Endothelial cell of umbilical vein (primary cell): Measurements from ENCODE around the gene GPR135. TPM values are rescaled to one million over a fixed set of nuclear protein-coding genes. Genes with fewer than 3 reads are reported as not detected.

Experiments used
- BruUV-seq: library from RNA; stranded (reverse); fragments of 400-500 nt; replicated peaks from 2 replicates; lab custom pipeline; 2021; lab: Mats Ljungman, UMichigan
- CTCF ChIA-PET: fragments of 300-600, 350-600 bp; sonication (Branson Sonifier 250); formaldehyde crosslinking; loops from one replicate; lab custom pipeline; 2021; ENCODE audit warnings: antibody characterized with exemption, inconsistent platforms; lab: Charles Lee
- POLR2A ChIA-PET: fragments of 300-600, 350-600 bp; sonication (Branson Sonifier 250); formaldehyde crosslinking; loops from one replicate; lab custom pipeline; 2021; ENCODE audit warnings: antibody characterized with exemption, inconsistent platforms; lab: Charles Lee
- DNase-seq: peaks from one replicate; pipeline ENCODE4 v3.0.0-alpha.2; 2011; ENCODE audit warnings: low read depth, low spot score
- FAIRE-seq: peaks from 2 replicates; lab custom pipeline; 2011; peaks lifted over from hg19 to GRCh38; lab: Jason Lieb, UNC
- H2AFZ ChIP-seq: 2 replicates; pipeline ENCODE4 v1.6.0; 2012; ENCODE audit warnings: low read depth, low read length, control low read depth, inconsistent platforms
- H3K27ac ChIP-seq: 2 replicates; pipeline ENCODE4 v1.5.1; 2011; ENCODE audit warnings: low read depth, mild to moderate bottlenecking, control low read depth, low read length, moderate library complexity; ENCODE audit not compliant: insufficient read depth
- H3K27me3 ChIP-seq, 2 experiments: 2 replicates each; pipeline versions ENCODE4 v1.6.0 to v1.6.1; 2011; ENCODE audit warnings: low read length in 2 of 2, mixed read lengths in 1 of 2; ENCODE audit not compliant: control insufficient read depth in 2 of 2, insufficient read depth in 2 of 2
- H3K36me3 ChIP-seq, 2 experiments: 2 replicates in 1 of 2; 3 replicates in 1 of 2; pipeline ENCODE4 v1.5.1; 2011; ENCODE audit warnings: low read length in 2 of 2, mild to moderate bottlenecking in 1 of 2, moderate library complexity in 1 of 2; ENCODE audit not compliant: control insufficient read depth in 2 of 2, insufficient read depth in 2 of 2; ENCODE audit errors: extremely low read depth in 1 of 2
- H3K4me1 ChIP-seq: 3 replicates; pipeline ENCODE4 v1.5.1; 2011; ENCODE audit warnings: mild to moderate bottlenecking, low read length; ENCODE audit not compliant: control insufficient read depth, insufficient read depth; ENCODE audit errors: extremely low read depth
- H3K4me2 ChIP-seq: 2 replicates; pipeline ENCODE4 v1.6.1; 2011; ENCODE audit warnings: low read length, control low read depth, mixed read lengths; ENCODE audit not compliant: insufficient read depth
- H3K4me3 ChIP-seq, 3 experiments: fragments of 200-600 bp in 1 of 3; sonication (generic), shearing (Covaris generic) in 1 of 3; replicated peaks in 1 of 3; 2 replicates each; pipeline ENCODE4 v1.5.1; 2011 to 2016; ENCODE audit warnings: control low read depth in 3 of 3, low read length in 3 of 3, mild to moderate bottlenecking in 2 of 3, inconsistent platforms in 1 of 3, low read depth in 1 of 3, moderate library complexity in 1 of 3; ENCODE audit not compliant: insufficient read depth in 1 of 3
- H3K79me2 ChIP-seq: 2 replicates; pipeline ENCODE4 v1.6.0; 2012; ENCODE audit warnings: low read length, inconsistent platforms; ENCODE audit not compliant: control insufficient read depth, insufficient read depth
- H3K9ac ChIP-seq: replicated peaks from 2 replicates; pipeline ENCODE3; 2011; ENCODE audit warnings: low read length, control low read depth; ENCODE audit not compliant: insufficient read depth; ENCODE audit errors: extremely low read depth
- H3K9me1 ChIP-seq: replicated peaks from 3 replicates; pipeline ENCODE4 v1.6.0; 2011; ENCODE audit warnings: mild to moderate bottlenecking, low read length; ENCODE audit not compliant: control insufficient read depth, insufficient read depth; ENCODE audit errors: extremely low read depth
- H3K9me3 ChIP-seq: replicated peaks from 2 replicates; pipeline ENCODE4 v1.5.1; 2012; ENCODE audit warnings: low read length, inconsistent platforms; ENCODE audit not compliant: control insufficient read depth, insufficient read depth
- H4K20me1 ChIP-seq: replicated peaks from 2 replicates; pipeline ENCODE3; 2011; ENCODE audit warnings: mild to moderate bottlenecking, low read length; ENCODE audit not compliant: control insufficient read depth, insufficient read depth; ENCODE audit errors: extremely low read depth
- EZH2 ChIP-seq: IDR thresholded peaks from 2 replicates; pipeline ENCODE4 v1.6.1; 2012; ENCODE audit warnings: borderline replicate concordance, low read depth, mild to moderate bottlenecking, moderate library complexity, low read length, inconsistent platforms; ENCODE audit not compliant: severe bottlenecking
- FOS ChIP-seq: IDR thresholded peaks from 2 replicates; pipeline ENCODE4 v1.6.1; 2011; ENCODE audit warnings: mild to moderate bottlenecking, low read length, moderate library complexity, borderline replicate concordance; ENCODE audit not compliant: insufficient read depth
- GATA2 ChIP-seq: IDR thresholded peaks from 2 replicates; pipeline ENCODE4 v1.7.0; 2011; ENCODE audit warnings: low read depth, mild to moderate bottlenecking, moderate library complexity, mixed read lengths, low read length; ENCODE audit not compliant: insufficient read length, insufficient read depth
- JUN ChIP-seq: IDR thresholded peaks from 2 replicates; pipeline ENCODE4 v1.6.1; 2011; ENCODE audit warnings: borderline replicate concordance, low read depth; ENCODE audit not compliant: insufficient read length, insufficient read depth
- MAX ChIP-seq: IDR thresholded peaks from 2 replicates; pipeline ENCODE4 v1.6.1; 2011; ENCODE audit not compliant: insufficient read depth, insufficient read length
- MYC ChIP-seq: IDR thresholded peaks from one replicate; pipeline ENCODE4 v1.6.1; 2011; ENCODE audit warnings: mild to moderate bottlenecking, low read depth, low read length
- POLR2A ChIP-seq: IDR thresholded peaks from 2 replicates; pipeline ENCODE4 v1.6.1; 2012; ENCODE audit warnings: low read depth, mild to moderate bottlenecking, control low read depth, low read length
- POLR2AphosphoS5 ChIP-seq: IDR thresholded peaks from 2 replicates; pipeline ENCODE4 v1.6.1; 2012; ENCODE audit warnings: low read depth, mild to moderate bottlenecking, control low read depth, low read length, moderate library complexity; ENCODE audit not compliant: insufficient read depth
- dilution Hi-C: fragments of 300-500 bp; cut with MboI; formaldehyde crosslinking; loops from one replicate; pipeline ENCODE4 v1.15.0; 2019; ENCODE audit warnings: low sequenced_read_pairs; ENCODE audit not compliant: extremely low pct_ligation_motif_present
- intact Hi-C: fragments of 100-400 bp; cut with micrococcal nuclease; formaldehyde crosslinking; loops from one replicate; pipeline ENCODE4 v1.10.0; 2022
- polyA plus RNA-seq, 4 experiments: library from polyadenylated mRNA; depleted of rRNA in 3 of 4; stranded (reverse) in 3 of 4; unstranded in 1 of 4; fragments of >200 nt; gene quantifications; 2 replicates each; pipeline versions ENCODE4 v1.2.1 to v1.2.3, GENCODE V29; 2011 to 2012; ENCODE audit warnings: missing spikeins in 1 of 4
- total RNA-seq: library from RNA; stranded (reverse); gene quantifications from 2 replicates; pipeline ENCODE4 v1.2.3, GENCODE V29; 2021
- TF ChIP-seq, protein P1 (sequence below), 2 donors: IDR thresholded peaks; 1 replicate in 1 of 2; 2 replicates in 1 of 2; pipeline ENCODE4 v1.5.1; 2011; ENCODE audit warnings: low read length in 2 of 2, mild to moderate bottlenecking in 2 of 2, moderate library complexity in 2 of 2, control low read depth in 1 of 2, inconsistent platforms in 1 of 2, low read depth in 1 of 2; ENCODE audit not compliant: insufficient read depth in 1 of 2; ENCODE audit errors: extremely low read depth in 1 of 2

The GPR135 gene
- total and polyA plus RNA-seq, 2 donors (not counting 3 experiments of a cell fraction or from before 2014, with no cell fraction given) = 0.80 to 3.4 TPM

- intact Hi-C loops (no loop called here), dilution Hi-C loops (no loop called here)
- no peak for TF ChIP-seq GATA2
- no peak for TF ChIP-seq FOS
- TF ChIP-seq, protein P1, sequence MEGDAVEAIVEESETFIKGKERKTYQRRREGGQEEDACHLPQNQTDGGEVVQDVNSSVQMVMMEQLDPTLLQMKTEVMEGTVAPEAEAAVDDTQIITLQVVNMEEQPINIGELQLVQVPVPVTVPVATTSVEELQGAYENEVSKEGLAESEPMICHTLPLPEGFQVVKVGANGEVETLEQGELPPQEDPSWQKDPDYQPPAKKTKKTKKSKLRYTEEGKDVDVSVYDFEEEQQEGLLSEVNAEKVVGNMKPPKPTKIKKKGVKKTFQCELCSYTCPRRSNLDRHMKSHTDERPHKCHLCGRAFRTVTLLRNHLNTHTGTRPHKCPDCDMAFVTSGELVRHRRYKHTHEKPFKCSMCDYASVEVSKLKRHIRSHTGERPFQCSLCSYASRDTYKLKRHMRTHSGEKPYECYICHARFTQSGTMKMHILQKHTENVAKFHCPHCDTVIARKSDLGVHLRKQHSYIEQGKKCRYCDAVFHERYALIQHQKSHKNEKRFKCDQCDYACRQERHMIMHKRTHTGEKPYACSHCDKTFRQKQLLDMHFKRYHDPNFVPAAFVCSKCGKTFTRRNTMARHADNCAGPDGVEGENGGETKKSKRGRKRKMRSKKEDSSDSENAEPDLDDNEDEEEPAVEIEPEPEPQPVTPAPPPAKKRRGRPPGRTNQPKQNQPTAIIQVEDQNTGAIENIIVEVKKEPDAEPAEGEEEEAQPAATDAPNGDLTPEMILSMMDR (IDR thresholded peaks at IDR 0.05; ENCODE audit: extremely low read depth in 1 of 2, insufficient read depth in 1 of 2, low read depth in 1 of 2, low read length in 2 of 2) = no peak
- TF ChIP-seq POLR2A = no peak
- no peak for TF ChIP-seq POLR2AphosphoS5
- no peak for TF ChIP-seq JUN
- Histone ChIP-seq H2AFZ (no peak overlapping the region), H3K9ac (no peak overlapping the region), H3K9me3 (no peaks in the 10 kb centered on the region), H3K4me1 (peaks cover 4% of the 10 kb centered on the region), H3K79me2 (no peaks in the 10 kb centered on the region), H3K27me3 (no peaks in the 10 kb centered on the region), H4K20me1 (no peaks in the 10 kb centered on the region), H3K27ac (no peak overlapping the region), H3K36me3 (no peaks in the 10 kb centered on the region), H3K4me2 (no peak overlapping the region), H3K9me1 (no peaks in the 10 kb centered on the region), H3K4me3 (no peak overlapping the region)
- FAIRE-seq (no peak), DNase-seq (no peak)
- POLR2A ChIA-PET = no interaction called here
- no TSS peak for BruUV-seq
- CTCF ChIA-PET = no interaction called here
These were observed 9.8 kb downstream of the GPR135 start for GRCh38 chr14:59455411-59455810.

DNA sequence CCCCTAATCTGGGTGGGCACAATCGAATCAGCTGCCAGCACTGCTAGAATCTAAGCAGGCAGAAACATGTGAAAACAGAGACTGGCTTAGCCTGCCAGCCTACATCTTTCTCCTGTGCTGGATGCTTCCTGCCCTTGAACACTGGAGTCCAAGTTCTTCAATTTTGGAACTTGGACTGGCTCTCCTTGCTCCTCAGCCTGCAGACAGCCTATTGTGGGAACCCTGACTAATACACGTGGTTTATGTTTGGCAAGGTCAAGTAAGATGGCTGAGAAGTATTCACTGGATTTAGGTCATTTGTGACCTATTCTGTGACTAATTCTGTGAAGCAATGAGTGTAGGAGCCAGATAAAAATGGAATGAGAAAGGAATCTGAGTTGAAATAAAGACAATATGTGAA lies 11.0 kb downstream of the GPR135 start:
- no peaks in the 10 kb centered on the region for H3K79me2 ChIP-seq
- H3K4me3 ChIP-seq = no peak overlapping the region
- TF ChIP-seq, protein P1 (IDR thresholded peaks at IDR 0.05; ENCODE audit: extremely low read depth in 1 of 2, insufficient read depth in 1 of 2, low read depth in 1 of 2, low read length in 2 of 2) = no peak
- no peak for TF ChIP-seq MAX
- TF ChIP-seq MYC = no peak
- no peak for TF ChIP-seq GATA2
- no peak for TF ChIP-seq POLR2AphosphoS5
- no peak for TF ChIP-seq POLR2A
- TF ChIP-seq FOS = peak; percentile 14
- TF ChIP-seq JUN = peak; percentile 14
- no peak for TF ChIP-seq EZH2
- no peaks in the 10 kb centered on the region for H3K9me3 ChIP-seq
- peak; percentile 18 for FAIRE-seq
- DNase-seq = peak; percentile 50
- BruUV-seq = no TSS peak
- POLR2A ChIA-PET = no interaction called here
- no peak overlapping the region for H3K4me2 ChIP-seq
- H2AFZ ChIP-seq = no peak overlapping the region
- H3K27me3 ChIP-seq = no peaks in the 10 kb centered on the region
- H4K20me1 ChIP-seq = no peaks in the 10 kb centered on the region
- dilution Hi-C loops = no loop called here
- H3K9ac ChIP-seq = no peak overlapping the region
- no peaks in the 10 kb centered on the region for H3K36me3 ChIP-seq
- H3K4me1 ChIP-seq = peaks cover 4% of the 10 kb centered on the region
- H3K9me1 ChIP-seq = no peaks in the 10 kb centered on the region
- intact Hi-C loops = no loop called here
- H3K27ac ChIP-seq = no peak overlapping the region
- CTCF ChIA-PET = no interaction called here
